Measurements from ENCODE around the gene RBM39. TPM values are rescaled to one million over a fixed set of nuclear protein-coding genes. Genes with fewer than 3 reads are reported as not detected.
"Not testable (repeated sequence)": the region's sequence is repeated elsewhere in the genome, so short reads cannot be mapped to it uniquely, and the experiment has no call there.

The RBM39 gene
- total and polyA plus RNA-seq, 2 experiments from 2014 or later, result 259 to 413 TPM

DNA sequence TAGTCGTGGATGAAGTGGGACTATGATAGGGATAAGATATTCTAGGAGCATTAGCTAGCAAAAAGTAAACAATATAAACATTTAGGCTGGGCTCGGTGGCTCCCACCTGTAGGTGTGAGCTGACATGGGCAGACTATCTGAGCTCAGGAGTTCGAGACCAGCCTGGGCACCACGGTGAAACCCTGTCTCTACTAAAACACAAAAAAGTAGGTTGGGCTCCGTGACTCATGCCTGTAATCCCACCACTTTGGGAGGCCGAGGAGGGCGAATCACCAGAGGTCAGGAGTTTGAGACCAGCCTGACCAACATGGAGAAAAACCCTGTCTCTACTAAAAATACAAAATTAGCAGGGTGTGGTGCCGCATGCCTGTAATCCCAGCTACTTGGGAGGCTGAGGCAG is 23.7 kb downstream of the RBM39 start:
- Histone ChIP-seq H3K36me3 (ENCODE audit: insufficient read depth) (peaks cover 98% of the 10 kb centered on the region), H3K79me2 (replicated peaks; ENCODE audit: insufficient read depth) (peaks cover 95% of the 10 kb centered on the region), H3F3A (replicated peaks; ENCODE audit: low read depth) (peaks cover 62% of the 10 kb centered on the region), H4K20me1 (replicated peaks; ENCODE audit: insufficient read depth) (peaks cover 79% of the 10 kb centered on the region), H3K27ac (ENCODE audit: low read depth) (peak overlapping the region; percentile 63; the same call in 1 of the 2 replicates)
- not testable (repeated sequence) for H3K4me3 Mint-ChIP-seq; H2AFZ ChIP-seq; H3K4me3 ChIP-seq; H3K4me2 ChIP-seq; H3K9me2 ChIP-seq (ENCODE audit: insufficient read depth); H3K27ac Mint-ChIP-seq; H3K27me3 ChIP-seq (ENCODE audit: insufficient read depth); ATAC-seq; H3K4me1 ChIP-seq (ENCODE audit: insufficient read depth); DNase-seq (ENCODE audit: low spot score); H3K9me3 Mint-ChIP-seq; H3K27me3 Mint-ChIP-seq (ENCODE audit: insufficient read depth, low read depth, poor library complexity); H3K4me1 Mint-ChIP-seq
- peaks cover 100% of the 10 kb centered on the region for H3K36me3 Mint-ChIP-seq (ENCODE audit: low read depth)

DNA sequence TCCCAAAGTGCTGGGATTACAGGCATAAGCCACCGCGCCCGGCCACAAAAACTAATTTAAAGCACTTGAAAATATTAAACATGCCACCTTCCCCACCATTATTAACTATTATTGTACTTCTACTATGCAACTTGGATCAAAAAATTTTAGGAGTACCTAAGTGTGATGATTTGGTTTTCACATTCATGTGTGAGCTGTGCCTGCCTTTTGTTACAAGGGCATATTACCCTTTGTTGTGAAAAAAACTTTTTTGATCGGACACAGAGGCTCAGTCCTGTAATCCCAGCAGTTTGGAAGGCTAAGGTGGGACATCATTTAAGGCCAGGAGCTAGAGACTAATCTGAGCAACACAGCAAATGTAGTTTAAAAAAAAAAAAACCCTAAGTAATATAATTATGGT is 25.7 kb downstream of the RBM39 start:
- H3K27me3 ChIP-seq (ENCODE audit: insufficient read depth), result no peaks in the 10 kb centered on the region
- H3K79me2 ChIP-seq (replicated peaks; ENCODE audit: insufficient read depth), result peaks cover 94% of the 10 kb centered on the region
- no peak overlapping the region for H3K4me3 ChIP-seq
- H4K20me1 ChIP-seq (replicated peaks; ENCODE audit: insufficient read depth), result peaks cover 74% of the 10 kb centered on the region
- peaks cover 97% of the 10 kb centered on the region for H3K36me3 ChIP-seq (ENCODE audit: insufficient read depth)
- H3K36me3 Mint-ChIP-seq (ENCODE audit: low read depth), result peaks cover 100% of the 10 kb centered on the region
- ATAC-seq (no peak), DNase-seq (ENCODE audit: low spot score) (no peak)
- H3K27ac ChIP-seq (ENCODE audit: low read depth), result peak overlapping the region; percentile 18; the same call in 1 of the 2 replicates
- no peaks in the 10 kb centered on the region for H3K4me1 ChIP-seq (ENCODE audit: insufficient read depth)
- no peak overlapping the region for H2AFZ ChIP-seq
- H3K4me3 Mint-ChIP-seq, result no peak overlapping the region
- H3F3A ChIP-seq (replicated peaks; ENCODE audit: low read depth), result peaks cover 54% of the 10 kb centered on the region
- no peaks in the 10 kb centered on the region for H3K9me2 ChIP-seq (ENCODE audit: insufficient read depth)
- no peak overlapping the region for H3K27ac Mint-ChIP-seq
- peaks cover 6% of the 10 kb centered on the region; the same call in 2 of the 3 replicates for H3K4me1 Mint-ChIP-seq
- H3K27me3 Mint-ChIP-seq (ENCODE audit: insufficient read depth, low read depth, poor library complexity), result peaks cover 10% of the 10 kb centered on the region
- H3K4me2 ChIP-seq, result no peak overlapping the region
- H3K9me3 Mint-ChIP-seq, result no peaks in the 10 kb centered on the region
- TF ChIP-seq NANOG (IDR thresholded peaks at IDR 0.05; ENCODE audit: borderline replicate concordance), result no peak
- TF ChIP-seq ZNF114 (CRISPR knock-in tag; IDR thresholded peaks at IDR 0.05), result no peak
- TF ChIP-seq, protein P1, sequence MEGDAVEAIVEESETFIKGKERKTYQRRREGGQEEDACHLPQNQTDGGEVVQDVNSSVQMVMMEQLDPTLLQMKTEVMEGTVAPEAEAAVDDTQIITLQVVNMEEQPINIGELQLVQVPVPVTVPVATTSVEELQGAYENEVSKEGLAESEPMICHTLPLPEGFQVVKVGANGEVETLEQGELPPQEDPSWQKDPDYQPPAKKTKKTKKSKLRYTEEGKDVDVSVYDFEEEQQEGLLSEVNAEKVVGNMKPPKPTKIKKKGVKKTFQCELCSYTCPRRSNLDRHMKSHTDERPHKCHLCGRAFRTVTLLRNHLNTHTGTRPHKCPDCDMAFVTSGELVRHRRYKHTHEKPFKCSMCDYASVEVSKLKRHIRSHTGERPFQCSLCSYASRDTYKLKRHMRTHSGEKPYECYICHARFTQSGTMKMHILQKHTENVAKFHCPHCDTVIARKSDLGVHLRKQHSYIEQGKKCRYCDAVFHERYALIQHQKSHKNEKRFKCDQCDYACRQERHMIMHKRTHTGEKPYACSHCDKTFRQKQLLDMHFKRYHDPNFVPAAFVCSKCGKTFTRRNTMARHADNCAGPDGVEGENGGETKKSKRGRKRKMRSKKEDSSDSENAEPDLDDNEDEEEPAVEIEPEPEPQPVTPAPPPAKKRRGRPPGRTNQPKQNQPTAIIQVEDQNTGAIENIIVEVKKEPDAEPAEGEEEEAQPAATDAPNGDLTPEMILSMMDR (conservative IDR thresholded peaks at IDR 0.05; ENCODE audit: low read depth in 2 of 2), result no peak
- no peak for TF ChIP-seq POLR2AphosphoS5 (IDR thresholded peaks at IDR 0.05; ENCODE audit: low read depth)
- TF ChIP-seq, protein P2, sequence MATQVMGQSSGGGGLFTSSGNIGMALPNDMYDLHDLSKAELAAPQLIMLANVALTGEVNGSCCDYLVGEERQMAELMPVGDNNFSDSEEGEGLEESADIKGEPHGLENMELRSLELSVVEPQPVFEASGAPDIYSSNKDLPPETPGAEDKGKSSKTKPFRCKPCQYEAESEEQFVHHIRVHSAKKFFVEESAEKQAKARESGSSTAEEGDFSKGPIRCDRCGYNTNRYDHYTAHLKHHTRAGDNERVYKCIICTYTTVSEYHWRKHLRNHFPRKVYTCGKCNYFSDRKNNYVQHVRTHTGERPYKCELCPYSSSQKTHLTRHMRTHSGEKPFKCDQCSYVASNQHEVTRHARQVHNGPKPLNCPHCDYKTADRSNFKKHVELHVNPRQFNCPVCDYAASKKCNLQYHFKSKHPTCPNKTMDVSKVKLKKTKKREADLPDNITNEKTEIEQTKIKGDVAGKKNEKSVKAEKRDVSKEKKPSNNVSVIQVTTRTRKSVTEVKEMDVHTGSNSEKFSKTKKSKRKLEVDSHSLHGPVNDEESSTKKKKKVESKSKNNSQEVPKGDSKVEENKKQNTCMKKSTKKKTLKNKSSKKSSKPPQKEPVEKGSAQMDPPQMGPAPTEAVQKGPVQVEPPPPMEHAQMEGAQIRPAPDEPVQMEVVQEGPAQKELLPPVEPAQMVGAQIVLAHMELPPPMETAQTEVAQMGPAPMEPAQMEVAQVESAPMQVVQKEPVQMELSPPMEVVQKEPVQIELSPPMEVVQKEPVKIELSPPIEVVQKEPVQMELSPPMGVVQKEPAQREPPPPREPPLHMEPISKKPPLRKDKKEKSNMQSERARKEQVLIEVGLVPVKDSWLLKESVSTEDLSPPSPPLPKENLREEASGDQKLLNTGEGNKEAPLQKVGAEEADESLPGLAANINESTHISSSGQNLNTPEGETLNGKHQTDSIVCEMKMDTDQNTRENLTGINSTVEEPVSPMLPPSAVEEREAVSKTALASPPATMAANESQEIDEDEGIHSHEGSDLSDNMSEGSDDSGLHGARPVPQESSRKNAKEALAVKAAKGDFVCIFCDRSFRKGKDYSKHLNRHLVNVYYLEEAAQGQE (IDR thresholded peaks at IDR 0.05; ENCODE audit: unreplicated experiment), result no peak
- TF ChIP-seq CREB1 (CRISPR knock-in tag; IDR thresholded peaks at IDR 0.05; ENCODE audit: low read depth), result no peak
- TF ChIP-seq EZH2phosphoT487 (IDR thresholded peaks at IDR 0.05; ENCODE audit: unreplicated experiment), result no peak
- no peak for TF ChIP-seq STAT1 (IDR thresholded peaks at IDR 0.05; ENCODE audit: unreplicated experiment)
- TF ChIP-seq, protein P3, sequence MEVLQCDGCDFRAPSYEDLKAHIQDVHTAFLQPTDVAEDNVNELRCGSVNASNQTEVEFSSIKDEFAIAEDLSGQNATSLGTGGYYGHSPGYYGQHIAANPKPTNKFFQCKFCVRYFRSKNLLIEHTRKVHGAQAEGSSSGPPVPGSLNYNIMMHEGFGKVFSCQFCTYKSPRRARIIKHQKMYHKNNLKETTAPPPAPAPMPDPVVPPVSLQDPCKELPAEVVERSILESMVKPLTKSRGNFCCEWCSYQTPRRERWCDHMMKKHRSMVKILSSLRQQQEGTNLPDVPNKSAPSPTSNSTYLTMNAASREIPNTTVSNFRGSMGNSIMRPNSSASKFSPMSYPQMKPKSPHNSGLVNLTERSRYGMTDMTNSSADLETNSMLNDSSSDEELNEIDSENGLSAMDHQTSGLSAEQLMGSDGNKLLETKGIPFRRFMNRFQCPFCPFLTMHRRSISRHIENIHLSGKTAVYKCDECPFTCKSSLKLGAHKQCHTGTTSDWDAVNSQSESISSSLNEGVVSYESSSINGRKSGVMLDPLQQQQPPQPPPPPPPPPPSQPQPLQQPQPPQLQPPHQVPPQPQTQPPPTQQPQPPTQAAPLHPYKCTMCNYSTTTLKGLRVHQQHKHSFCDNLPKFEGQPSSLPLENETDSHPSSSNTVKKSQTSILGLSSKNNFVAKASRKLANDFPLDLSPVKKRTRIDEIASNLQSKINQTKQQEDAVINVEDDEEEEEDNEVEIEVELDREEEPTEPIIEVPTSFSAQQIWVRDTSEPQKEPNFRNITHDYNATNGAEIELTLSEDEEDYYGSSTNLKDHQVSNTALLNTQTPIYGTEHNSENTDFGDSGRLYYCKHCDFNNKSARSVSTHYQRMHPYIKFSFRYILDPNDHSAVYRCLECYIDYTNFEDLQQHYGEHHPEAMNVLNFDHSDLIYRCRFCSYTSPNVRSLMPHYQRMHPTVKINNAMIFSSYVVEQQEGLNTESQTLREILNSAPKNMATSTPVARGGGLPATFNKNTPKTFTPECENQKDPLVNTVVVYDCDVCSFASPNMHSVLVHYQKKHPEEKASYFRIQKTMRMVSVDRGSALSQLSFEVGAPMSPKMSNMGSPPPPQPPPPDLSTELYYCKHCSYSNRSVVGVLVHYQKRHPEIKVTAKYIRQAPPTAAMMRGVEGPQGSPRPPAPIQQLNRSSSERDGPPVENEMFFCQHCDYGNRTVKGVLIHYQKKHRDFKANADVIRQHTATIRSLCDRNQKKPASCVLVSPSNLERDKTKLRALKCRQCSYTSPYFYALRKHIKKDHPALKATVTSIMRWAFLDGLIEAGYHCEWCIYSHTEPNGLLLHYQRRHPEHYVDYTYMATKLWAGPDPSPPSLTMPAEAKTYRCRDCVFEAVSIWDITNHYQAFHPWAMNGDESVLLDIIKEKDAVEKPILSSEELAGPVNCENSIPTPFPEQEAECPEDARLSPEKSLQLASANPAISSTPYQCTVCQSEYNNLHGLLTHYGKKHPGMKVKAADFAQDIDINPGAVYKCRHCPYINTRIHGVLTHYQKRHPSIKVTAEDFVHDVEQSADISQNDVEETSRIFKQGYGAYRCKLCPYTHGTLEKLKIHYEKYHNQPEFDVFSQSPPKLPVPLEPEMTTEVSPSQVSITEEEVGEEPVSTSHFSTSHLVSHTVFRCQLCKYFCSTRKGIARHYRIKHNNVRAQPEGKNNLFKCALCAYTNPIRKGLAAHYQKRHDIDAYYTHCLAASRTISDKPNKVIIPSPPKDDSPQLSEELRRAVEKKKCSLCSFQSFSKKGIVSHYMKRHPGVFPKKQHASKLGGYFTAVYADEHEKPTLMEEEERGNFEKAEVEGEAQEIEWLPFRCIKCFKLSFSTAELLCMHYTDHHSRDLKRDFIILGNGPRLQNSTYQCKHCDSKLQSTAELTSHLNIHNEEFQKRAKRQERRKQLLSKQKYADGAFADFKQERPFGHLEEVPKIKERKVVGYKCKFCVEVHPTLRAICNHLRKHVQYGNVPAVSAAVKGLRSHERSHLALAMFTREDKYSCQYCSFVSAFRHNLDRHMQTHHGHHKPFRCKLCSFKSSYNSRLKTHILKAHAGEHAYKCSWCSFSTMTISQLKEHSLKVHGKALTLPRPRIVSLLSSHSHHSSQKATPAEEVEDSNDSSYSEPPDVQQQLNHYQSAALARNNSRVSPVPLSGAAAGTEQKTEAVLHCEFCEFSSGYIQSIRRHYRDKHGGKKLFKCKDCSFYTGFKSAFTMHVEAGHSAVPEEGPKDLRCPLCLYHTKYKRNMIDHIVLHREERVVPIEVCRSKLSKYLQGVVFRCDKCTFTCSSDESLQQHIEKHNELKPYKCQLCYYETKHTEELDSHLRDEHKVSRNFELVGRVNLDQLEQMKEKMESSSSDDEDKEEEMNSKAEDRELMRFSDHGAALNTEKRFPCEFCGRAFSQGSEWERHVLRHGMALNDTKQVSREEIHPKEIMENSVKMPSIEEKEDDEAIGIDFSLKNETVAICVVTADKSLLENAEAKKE (CRISPR knock-in tag; IDR thresholded peaks at IDR 0.05), result no peak
- TF ChIP-seq, protein P4, sequence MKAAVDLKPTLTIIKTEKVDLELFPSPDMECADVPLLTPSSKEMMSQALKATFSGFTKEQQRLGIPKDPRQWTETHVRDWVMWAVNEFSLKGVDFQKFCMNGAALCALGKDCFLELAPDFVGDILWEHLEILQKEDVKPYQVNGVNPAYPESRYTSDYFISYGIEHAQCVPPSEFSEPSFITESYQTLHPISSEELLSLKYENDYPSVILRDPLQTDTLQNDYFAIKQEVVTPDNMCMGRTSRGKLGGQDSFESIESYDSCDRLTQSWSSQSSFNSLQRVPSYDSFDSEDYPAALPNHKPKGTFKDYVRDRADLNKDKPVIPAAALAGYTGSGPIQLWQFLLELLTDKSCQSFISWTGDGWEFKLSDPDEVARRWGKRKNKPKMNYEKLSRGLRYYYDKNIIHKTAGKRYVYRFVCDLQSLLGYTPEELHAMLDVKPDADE (IDR thresholded peaks at IDR 0.05), result no peak

Data from GM23338 (cell line).